Head of caudate nucleus (tissue), 42 donors: ENCODE data around the gene CDCP1.
"Not testable (repeated sequence)": the region's sequence is repeated elsewhere in the genome, so short reads cannot be mapped to it uniquely, and the experiment has no call there.

Experiments used
- DNase-seq, 42 donors: peaks; one replicate each; pipeline versions ENCODE4 v3.0.0 to v3.0.0-alpha.2; 2020 to 2021; ENCODE audit warnings: mixed read lengths in 7 of 42
- intact Hi-C: fragments of 100-400 bp; cut with DNase I; formaldehyde crosslinking; loops from one replicate; pipeline ENCODE4 v1.15.0; 2022

The CDCP1 gene

DNA sequence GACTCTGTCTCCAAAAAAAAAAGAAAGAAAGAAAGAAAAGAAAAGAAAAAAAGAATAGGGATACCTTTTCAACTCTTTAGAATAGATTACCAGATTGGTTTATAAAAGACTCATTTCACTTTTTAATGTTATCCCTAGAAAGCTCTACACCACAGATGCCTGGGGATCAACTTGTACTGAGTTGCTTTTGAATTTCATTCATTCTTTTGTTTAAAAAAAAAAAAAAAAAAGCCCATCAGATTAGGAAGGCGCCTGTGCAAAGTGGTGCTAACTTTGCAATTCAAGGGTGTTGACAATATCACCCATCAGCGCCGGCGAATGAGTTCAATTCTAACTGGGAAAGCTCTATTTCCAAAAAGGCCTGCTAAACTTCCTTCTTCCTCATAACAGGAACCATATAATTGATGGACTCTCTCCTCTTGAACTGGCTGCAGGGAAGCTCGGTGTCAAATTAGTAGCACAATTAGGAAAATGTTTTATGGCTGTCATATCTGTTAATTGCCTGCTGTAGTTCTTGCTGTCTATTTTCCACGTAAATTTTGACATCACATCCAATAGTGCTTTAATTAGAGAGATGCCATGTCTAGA is 48.8 kb downstream of the CDCP1 start:
- intact Hi-C loops = no loop called here
- DNase-seq = no peak

- intact Hi-C loops = no loop called here
- no peak for DNase-seq
Observed at GRCh38 chr3:45095916-45096526, 50.2 kb downstream of the CDCP1 start.

- intact Hi-C loops = no loop called here
- DNase-seq = no peak
Observed at GRCh38 chr3:45093176-45093575, 53.0 kb downstream of the CDCP1 start.

GRCh38 chr3:45092132-45093031 is 53.8 kb downstream of the CDCP1 start:
- DNase-seq = peak in 25 of 42 donors; percentile 7 to 80 (median 51)
- intact Hi-C loops = no loop called here

DNA sequence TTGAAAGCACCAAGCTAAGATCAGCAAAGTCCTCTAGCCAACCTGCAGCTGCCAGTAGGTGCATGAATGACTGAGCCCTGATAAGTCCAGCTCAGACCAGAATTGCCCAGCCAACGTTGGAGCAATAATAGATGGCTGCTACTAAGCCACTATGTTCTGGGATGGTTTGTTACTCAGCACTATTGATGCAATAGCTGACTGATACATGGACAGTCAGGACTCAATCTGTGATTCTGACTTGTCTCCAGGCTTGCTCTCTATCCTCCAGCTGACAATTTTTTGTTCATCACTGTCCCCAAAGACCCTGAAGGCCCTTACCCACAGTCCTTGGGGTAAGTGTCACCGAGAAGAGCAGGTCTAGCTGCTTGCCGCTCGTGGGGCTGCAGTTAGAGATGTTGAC is 55.3 kb downstream of the CDCP1 start:
- intact Hi-C loops = no loop called here
- DNase-seq = no peak

DNA sequence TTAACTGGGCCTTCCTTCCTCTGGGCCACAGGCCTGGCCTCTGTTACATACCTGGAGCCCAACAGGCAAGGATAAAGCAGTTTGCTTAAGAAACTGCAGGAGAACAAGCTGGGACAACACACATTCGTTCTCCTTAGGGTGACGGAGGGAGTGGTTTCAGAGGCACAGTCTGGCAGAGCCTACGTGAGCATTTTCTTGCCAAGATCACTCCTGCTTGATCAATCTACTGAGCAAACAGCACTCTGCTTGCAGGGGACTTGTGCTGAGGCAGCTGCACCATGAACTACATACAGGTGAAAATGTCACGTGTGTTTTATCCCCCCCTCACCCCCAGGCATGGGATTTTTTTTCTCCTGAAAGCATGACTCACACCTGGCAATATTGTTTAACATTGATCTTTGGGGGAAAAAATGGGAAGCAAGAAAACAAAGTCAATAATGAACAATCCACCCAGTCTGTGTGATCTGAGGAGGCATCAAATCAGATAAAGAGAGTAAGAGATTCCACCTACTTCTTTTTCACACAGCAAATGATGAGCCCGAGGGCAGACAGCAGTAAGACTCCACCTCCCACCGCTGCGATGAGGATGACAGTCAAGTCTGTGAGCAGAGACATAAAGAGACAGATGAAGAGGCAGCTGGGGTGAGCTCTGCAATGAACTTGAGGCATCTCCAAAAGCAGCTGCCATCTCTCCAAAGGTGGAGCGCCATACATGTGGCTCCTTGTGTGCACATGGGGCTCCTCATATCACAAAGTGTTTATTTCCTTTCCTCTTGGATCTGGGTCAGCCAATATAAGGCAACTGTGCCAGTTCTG is 57.4 kb downstream of the CDCP1 start:
- intact Hi-C loops = no loop called here
- DNase-seq = peak in 41 of 42 donors; percentile 37 to 95 (median 75)

GRCh38 chr3:45087155-45087554 is 59.0 kb downstream of the CDCP1 start:
- intact Hi-C loops = no loop called here
- DNase-seq = no peak

- DNase-seq = no peak
- intact Hi-C loops = no loop called here
Observed at GRCh38 chr3:45084820-45085816, 61.1 kb downstream of the CDCP1 start.

GRCh38 chr3:45084361-45084760 is 61.8 kb downstream of the CDCP1 start:
- intact Hi-C loops = no loop called here
- DNase-seq = peak in 1 of 42 donors; percentile 18

DNA sequence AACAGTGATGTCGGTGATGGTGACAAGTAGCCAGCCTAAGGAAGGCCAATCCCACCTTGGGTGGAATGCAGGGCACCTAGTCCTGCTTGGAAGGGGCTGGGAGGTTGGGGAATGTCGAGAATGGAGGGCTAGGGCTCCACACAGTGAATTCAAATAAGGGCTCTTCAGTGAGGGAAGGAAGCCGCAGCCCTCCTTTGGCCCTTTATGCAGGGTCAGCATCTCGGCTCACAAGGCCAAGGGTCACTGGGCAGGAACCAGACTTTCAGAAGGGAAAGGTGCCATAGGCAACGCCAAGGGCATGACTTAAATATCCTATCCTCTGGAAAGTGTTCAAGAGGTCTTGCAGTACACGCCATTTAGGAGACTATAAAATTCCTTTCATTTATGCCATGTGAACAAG is 63.2 kb downstream of the CDCP1 start:
- intact Hi-C loops = no loop called here
- DNase-seq = no peak

- intact Hi-C loops = no loop called here
- no peak for DNase-seq
Observed at GRCh38 chr3:45082142-45082538, 64.0 kb downstream of the CDCP1 start.

- intact Hi-C loops = no loop called here
- no peak for DNase-seq
Observed at GRCh38 chr3:45081506-45082141, 64.6 kb downstream of the CDCP1 start.

- intact Hi-C loops = no loop called here
- no peak for DNase-seq
Observed at GRCh38 chr3:45080824-45081223, 65.4 kb downstream of the CDCP1 start.

GRCh38 chr3:45079715-45080114 is 66.5 kb downstream of the CDCP1 start:
- intact Hi-C loops = no loop called here
- no peak for DNase-seq

- no peak for DNase-seq
- intact Hi-C loops = no loop called here
Observed at GRCh38 chr3:45078910-45079522, 67.2 kb downstream of the CDCP1 start.

- intact Hi-C loops = not testable (repeated sequence)
Observed at GRCh38 chr3:45078256-45078655, 67.9 kb downstream of the CDCP1 start.

More at GRCh38 chr3:45078256-45078655, 67.9 kb downstream of the CDCP1 start:
- DNase-seq = not testable (repeated sequence)
